NK-92 (cell line): ENCODE measurements around the gene ZMPSTE24.
"Not testable (repeated sequence)": the region's sequence is repeated elsewhere in the genome, so short reads cannot be mapped to it uniquely, and the experiment has no call there.

Experiments
- DNase-seq: peaks from one replicate; lab custom pipeline; 2025; ENCODE audit not compliant: unreplicated experiment; lab: John Stamatoyannopoulos, UW

The ZMPSTE24 gene

GRCh38 chr1:40257688-40258444, at the start of gene ZMPSTE24:
ZMPSTE24 (plus strand) TSS chr1:40258236; CDS start chr1:40258272, 36 bp downstream.
- peak; percentile 82 for DNase-seq

GRCh38 chr1:40210511-40211204, 47.4 kb upstream of the ZMPSTE24 start:
- no peak for DNase-seq

- DNase-seq, result no peak
These were observed 39.7 kb upstream of the ZMPSTE24 start for GRCh38 chr1:40218333-40218732.

- DNase-seq, result not testable (repeated sequence)
These were observed 36.5 kb upstream of the ZMPSTE24 start for GRCh38 chr1:40221471-40221905.

GRCh38 chr1:40221977-40222772, 35.9 kb upstream of the ZMPSTE24 start:
- no peak for DNase-seq

- no peak for DNase-seq
These were observed 34.0 kb upstream of the ZMPSTE24 start for GRCh38 chr1:40224040-40224439.

GRCh38 chr1:40226192-40226591, 31.8 kb upstream of the ZMPSTE24 start:
- no peak for DNase-seq

- DNase-seq, result no peak
These were observed 25.6 kb upstream of the ZMPSTE24 start for GRCh38 chr1:40232444-40232843.

- no peak for DNase-seq
These were observed 18.4 kb upstream of the ZMPSTE24 start for GRCh38 chr1:40239626-40240025.

GRCh38 chr1:40240390-40240789, 17.6 kb upstream of the ZMPSTE24 start:
- DNase-seq, result no peak

- no peak for DNase-seq
These were observed 16.7 kb upstream of the ZMPSTE24 start for GRCh38 chr1:40241362-40241761.

GRCh38 chr1:40243351-40243750, 14.7 kb upstream of the ZMPSTE24 start:
- no peak for DNase-seq

GRCh38 chr1:40244138-40244744, 13.8 kb upstream of the ZMPSTE24 start:
- DNase-seq, result no peak

- DNase-seq, result no peak
These were observed 12.3 kb upstream of the ZMPSTE24 start for GRCh38 chr1:40245686-40246085.

GRCh38 chr1:40247655-40248054, 10.4 kb upstream of the ZMPSTE24 start, which contains the start of gene TMCO2:
TMCO2 (plus strand) TSS chr1:40247937; CDS start chr1:40247994, 57 bp downstream.
- no peak for DNase-seq

GRCh38 chr1:40248412-40248811, 9.6 kb upstream of the ZMPSTE24 start:
- no peak for DNase-seq

GRCh38 chr1:40251456-40251855, 6.6 kb upstream of the ZMPSTE24 start:
- no peak for DNase-seq

- DNase-seq, result no peak
These were observed 5.4 kb upstream of the ZMPSTE24 start for GRCh38 chr1:40252601-40253000.

- no peak for DNase-seq
These were observed 2.8 kb upstream of the ZMPSTE24 start for GRCh38 chr1:40255231-40255630.

GRCh38 chr1:40256401-40257084, 1.5 kb upstream of the ZMPSTE24 start:
- DNase-seq, result no peak

GRCh38 chr1:40257313-40257687, 736 bp upstream of the ZMPSTE24 start:
- DNase-seq, result no peak
